HG03354 (cell line): ENCODE measurements around the gene CHCHD1.
A peak's percentile ranks its signal among the peaks of the same experiment; 100 is the strongest.
"Not testable (repeated sequence)": the region's sequence is repeated elsewhere in the genome, so short reads cannot be mapped to it uniquely, and the experiment has no call there.

ENCODE experiments used
- ATAC-seq: cut with Tn5 transposase; IDR thresholded peaks from one replicate; pipeline ENCODE4 v1.9.1; 2021; ENCODE audit warnings: mild to moderate bottlenecking; ENCODE audit not compliant: unreplicated experiment, poor library complexity, severe bottlenecking

The CHCHD1 gene

DNA sequence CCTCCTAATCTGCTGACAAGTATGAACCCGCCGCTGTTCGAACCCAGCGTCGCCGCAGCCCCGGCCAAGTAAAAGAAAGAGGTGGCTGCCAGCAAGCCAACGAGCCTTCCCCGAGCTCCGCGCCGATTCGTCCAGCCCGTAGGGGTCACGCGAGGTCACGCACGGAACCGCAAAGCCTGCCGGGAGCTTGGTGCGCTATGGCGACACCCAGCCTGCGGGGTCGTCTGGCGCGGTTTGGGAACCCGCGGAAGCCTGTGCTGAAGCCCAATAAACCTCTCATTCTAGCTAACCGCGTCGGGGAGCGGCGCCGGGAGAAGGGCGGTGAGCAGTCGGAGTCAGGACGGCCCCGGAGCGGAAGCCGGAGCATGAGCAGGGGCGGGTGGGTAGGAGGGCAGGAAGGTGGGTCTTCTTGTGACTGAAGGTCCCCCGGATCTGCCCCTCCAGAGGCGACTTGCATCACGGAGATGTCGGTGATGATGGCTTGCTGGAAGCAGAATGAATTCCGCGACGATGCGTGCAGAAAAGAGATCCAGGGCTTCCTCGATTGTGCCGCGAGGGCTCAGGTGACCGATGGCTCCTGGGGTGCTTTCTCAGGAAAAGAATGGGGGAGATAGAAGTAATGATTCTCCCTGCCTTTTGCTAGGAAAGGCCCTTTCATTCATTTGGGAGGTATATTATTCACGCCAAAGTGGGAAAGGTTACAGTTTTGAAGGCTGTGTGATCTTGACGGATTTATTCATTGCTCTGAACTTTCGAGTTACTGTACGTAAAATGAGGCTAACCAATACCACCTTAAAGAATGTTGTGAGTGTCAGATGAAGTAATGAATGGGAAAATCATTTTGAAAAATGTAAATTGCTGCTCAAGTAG lies at the start of gene CHCHD1:
TSS of gene CHCHD1 (plus strand) at position 170 of the 870 bp plus-strand sequence. CDS start at position 198, 28 bp downstream.
- peak; percentile 61 for ATAC-seq

DNA sequence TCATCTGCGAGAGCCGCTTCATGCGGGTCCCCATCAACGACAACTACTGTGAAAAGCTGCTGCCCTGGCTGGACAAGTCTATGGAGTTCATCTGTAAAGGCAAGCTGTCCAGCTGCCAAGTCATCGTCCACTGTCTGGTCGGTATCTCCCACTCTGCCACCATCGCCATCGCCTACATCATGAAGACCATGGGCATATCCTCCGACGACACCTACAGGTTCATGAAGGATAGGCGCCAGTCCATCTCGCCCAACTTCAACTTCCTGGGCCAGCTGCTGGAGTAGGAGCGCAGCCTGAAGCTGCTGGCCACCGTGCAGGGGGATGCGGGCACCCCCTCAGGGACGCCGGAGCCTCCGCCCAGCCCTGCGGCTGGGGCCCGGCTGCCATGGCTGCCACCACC lies 49.4 kb upstream of the CHCHD1 start:
- no peak for ATAC-seq

DNA sequence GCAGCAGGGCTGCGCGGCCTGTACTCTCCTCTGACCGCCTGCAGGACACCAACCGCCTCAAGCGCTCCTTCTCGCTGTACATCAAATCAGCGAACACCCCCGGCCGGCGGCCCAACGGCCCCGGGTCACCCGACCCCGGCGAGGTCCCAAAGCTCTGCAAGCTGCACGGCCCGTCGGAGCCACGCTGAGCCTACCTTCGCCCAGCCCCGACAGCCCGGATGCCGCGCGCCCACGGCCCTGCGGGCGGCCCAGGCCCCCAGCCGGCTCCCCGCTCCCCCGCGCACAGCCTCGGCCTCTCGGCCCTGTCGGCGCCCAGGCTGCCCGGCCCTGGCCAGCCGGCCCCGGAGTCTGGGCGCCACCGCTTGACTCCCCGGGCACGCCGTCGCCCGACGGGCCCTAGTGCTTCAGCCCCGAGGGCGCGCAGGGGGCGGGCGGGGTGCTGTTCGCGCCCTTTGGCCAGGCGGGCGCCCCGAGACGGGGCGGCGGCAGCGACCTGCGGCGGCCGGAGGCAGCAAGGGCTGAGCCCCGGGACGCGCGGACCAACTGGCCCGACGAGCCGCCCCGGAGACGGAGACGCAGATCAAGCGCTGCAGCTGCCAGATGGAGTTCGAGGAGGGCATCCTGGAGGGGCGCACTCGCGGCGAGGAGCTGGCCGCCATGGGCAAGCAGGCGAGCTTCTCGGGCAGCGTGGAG lies 48.8 kb upstream of the CHCHD1 start:
- no peak for ATAC-seq

DNA sequence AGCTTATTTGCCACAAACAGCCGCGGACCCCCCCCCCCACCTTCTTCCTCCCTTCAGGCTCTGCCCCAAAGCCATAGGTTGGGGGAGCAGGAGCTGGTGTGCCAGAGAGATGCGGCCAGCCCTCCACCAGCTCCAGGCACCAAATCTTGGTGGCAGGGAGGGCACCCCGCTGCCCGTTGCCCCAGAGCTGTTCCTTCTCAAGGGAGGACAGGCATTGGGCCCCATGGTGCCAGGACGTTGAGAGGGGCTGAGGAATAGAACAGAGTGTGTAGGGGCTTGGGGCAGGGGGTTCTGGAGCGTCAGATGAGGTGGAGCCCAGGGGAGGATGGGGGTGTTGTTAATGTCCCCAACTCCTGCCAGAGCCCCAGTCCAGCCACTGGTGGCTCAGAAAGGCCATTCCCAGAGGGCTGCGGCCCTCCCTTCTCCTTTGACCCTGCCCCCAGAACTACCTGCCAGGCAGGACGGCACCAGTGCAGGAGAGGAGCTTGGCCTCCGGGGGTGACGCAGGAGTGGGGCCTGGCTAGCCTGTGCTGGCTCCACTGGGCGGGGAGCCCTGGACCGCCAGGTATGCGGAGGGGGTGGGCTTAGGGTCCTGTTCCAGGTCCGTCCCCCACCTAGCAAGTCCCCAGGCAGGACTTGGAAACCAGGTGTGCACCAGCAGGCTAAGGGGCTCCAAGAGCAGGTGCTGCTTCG lies 47.7 kb upstream of the CHCHD1 start:
- ATAC-seq = no peak

DNA sequence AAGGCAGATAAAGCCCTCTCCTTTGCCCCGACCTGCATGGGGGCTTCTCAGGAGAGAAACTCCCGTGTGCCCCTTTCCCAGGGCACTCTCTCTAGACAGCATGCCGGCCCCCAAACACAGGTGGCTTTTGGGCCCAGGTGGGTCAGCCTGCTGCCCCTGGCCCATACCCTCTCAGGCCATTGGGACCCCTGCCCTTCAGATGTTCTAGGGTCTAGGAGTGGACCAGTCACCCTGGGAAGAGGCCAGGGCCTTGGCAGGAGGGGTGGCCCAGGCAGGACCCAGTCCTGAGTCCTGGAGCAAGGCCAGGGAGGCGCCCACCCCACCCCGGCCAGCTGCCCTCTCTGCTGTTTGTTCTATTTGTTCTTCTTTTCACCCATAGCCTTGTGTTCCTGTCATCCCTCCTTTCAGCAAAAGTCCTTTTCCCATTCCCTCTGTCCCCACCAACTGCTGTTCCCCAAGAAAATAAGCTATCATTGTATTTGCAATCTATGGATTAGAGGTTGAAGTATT lies 47.0 kb upstream of the CHCHD1 start:
- no peak for ATAC-seq

DNA sequence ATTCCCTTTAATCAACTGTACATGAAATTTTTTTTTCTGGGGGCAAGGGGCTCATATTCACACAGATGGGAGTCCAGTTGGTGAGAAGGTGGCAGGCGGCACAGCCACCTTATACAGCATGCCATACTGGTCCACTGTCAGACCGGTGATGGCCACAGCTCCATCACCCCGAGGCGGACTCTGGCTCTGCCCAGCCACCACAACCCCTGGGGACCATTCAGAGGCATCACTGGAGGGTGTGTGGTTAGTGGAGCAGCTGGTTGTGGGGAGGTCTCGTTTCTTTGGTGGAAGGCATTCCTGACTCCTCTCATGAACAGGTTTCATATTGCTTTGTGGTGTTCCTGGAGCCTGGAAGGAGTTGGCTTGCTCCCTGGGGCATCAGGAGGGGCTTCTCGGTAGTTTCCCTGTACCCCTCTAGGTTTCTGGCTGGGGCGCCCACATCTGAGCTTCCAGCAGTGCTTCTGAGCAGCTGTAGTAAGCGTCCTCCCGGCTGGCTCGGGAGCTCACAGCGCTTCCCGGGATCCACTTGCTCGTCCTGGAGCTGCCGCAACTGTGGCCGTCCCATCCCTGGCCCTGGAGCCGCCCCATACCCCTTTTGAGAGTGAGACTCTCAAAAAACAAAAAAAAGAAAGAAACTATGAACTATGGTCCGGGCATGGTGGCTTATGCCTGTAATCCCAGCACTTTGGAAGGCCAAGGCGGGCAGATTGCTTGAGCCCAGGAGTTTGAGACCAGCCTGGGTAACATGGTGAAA lies 41.2 kb upstream of the CHCHD1 start:
- not testable (repeated sequence) for ATAC-seq

DNA sequence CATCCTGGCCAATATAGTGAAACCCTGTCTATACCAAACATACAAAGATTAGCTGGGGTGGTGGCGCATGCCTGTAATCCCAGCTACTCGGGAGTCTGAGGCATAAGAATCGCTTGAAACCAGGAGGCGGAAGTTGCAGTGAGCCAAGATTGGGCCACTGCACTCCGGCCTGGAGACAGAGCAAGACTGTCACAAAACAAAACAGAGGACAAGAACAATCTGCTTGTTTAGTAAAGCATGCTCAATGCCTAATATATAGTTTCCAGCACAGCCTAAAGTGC lies 39.5 kb upstream of the CHCHD1 start:
- ATAC-seq = no peak

DNA sequence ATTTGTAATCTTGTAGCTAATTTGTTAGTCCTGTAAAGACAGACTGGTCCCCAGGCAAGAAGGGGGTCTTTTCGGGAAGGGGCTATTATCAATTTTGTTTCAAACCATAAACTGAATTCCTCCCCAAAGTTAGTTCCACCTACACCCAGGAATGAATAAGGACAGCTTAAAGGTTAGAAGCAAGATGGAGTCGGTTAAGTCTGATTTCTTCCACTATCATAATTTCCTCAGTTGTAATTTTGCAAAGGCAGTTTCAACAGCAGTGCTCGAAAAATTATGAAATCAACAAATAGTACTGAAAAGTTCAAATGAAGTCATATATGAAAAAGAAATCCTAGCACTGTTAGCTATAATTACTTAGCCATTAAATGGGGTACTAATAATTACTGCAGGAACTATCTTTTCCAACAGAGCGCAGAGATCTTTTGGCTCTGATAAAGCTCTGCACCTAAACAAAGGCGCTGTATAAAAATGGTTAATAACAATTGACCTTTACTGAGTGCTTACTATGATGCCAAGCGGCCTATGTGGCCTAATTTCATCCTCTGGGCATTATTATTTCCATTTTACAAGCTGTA lies 38.4 kb upstream of the CHCHD1 start:
- ATAC-seq = no peak

DNA sequence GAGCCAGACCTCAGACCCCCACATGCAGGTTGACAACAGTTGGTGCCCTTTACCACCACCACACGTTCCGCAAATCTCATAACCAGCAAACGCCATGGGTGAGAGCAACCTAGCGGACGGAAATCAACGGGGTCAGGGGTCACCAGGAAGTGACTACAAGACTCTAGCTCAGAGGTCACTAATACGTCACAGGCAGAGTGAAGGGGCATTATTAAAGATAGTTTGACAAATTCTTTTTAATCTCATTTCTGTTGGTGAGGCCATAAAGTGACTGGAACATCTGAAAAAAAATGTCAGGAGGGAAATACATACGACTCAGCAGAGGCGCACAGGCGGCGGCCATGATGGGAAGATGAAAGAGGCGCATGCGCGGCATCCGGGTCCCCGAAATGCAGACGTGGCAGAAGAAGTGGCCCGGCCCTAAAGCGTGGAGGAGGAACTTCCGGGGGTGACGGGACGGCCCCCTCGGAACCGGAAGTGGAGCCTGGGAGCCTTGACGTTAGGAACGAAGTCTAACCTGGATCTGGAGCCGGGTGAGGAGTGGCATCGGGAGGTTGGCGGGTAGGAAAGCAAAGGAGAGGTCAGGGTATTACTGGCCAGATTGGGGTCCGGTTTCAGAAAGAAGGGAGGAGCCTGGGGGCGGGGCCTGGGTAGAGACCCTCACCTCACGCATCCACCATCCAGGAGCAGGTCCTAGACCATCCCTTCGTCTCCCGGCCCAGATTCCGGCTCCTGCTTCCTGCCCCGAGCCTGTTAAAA lies 37.8 kb upstream of the CHCHD1 start, which contains the start of gene SEC24C:
TSS of gene SEC24C (plus strand) at position 468 of the 759 bp plus-strand sequence. CDS start 2,461 bp downstream, outside the sequence.
- ATAC-seq = peak; percentile 90

DNA sequence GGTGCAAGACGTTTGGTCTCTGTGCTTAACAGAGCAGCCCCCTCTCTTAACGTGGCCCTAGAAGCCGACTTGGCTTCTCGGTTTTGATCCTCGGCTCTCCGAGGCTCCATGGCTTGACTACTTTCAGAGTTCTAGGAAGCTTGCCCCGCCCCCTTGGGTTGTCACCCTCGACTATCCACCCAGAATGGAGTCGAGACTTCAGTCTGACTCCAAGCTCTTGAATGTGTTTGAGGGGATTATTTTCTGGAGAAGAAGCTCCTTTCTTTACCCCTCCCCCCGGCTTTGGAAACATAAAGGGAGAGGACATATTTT lies 37.2 kb upstream of the CHCHD1 start:
- peak; percentile 40 for ATAC-seq

DNA sequence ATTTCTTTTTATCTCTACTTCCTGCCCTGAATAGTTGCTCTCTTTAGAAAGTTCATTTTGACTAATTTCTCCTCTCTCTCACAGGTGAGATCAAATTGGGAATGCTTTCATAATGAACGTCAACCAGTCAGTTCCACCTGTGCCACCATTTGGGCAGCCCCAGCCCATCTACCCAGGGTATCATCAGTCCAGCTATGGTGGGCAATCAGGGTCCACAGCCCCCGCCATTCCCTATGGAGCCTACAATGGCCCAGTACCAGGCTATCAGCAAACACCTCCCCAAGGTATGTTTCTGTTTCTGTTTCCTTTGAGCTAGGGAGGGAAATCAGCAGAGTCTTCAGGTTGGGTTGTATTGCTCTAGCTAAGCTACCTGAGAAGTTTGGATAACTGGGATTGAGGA lies 35.1 kb upstream of the CHCHD1 start:
- no peak for ATAC-seq

DNA sequence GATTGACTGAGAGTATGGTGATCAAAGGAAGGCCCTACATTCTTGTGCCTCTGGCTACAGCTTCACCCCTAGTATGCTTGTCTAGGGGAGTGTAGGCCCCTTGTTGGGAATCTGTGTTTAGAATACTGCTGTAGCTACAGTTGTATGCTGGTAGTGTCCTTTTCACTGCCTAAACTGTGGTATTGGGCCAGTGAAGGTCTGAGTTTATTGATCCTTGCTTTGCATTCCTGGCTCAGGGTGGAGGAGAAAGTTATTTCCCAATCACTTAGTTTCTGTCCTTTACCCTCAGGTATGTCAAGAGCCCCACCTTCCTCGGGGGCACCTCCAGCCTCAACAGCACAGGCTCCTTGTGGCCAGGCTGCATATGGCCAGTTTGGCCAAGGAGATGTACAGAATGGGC lies 31.0 kb upstream of the CHCHD1 start:
- no peak for ATAC-seq

DNA sequence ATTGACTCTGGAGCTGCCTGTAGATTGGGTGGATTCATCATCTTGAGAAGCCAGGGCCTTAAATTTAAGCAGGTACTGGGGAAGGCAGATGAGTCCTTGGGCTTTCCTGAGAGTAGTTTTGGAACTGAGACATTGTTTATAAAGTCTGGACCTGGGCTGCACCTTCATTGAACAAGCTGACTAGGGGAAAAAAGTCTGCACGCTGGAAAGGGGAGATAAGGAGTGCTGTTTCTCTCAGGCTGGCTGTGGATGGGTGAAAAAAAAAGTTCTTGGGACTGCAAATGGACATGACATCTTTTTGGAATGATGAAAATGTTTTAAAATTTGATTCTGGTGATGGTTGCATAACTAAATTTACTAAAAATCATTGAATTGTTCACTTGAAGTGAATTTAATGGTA lies 25.7 kb upstream of the CHCHD1 start:
- ATAC-seq = no peak

DNA sequence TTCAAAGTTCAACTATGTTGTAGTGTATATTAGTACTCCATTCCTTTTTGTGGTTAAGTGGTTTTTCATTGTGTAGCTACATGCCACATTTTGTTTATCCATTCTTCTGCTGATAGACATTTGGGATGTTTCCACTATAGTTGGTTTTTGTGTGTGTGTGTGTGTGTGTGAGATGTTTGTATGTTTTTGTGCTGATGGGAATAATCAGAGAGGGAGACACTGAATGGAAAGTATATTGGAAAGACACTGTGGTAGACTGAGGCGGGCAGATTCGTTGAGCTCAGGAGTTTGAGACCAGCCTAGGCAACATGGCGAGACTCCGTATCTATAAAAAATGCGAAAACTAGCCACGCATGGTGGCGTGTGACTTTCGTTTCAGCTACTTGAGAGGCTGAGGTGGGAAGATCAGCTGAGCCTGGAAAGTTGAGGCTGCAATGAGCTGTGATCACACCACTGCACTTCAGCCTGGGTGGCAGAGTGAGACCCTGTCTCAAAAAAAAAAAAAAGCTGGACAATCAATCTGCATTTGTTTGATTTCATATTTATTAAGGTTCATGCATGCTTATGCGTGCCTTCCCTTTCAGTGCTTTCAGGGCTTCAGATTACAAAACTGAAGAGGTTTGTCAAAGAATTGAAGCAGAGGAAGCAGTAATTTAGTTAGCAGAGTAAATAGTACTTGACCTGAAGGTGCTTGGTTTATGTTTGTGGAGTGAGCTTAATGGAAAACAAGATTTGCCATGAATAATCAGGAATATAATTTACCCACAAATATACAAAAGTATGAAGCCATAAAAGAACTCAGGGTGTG lies 22.9 kb upstream of the CHCHD1 start:
- no peak for ATAC-seq

DNA sequence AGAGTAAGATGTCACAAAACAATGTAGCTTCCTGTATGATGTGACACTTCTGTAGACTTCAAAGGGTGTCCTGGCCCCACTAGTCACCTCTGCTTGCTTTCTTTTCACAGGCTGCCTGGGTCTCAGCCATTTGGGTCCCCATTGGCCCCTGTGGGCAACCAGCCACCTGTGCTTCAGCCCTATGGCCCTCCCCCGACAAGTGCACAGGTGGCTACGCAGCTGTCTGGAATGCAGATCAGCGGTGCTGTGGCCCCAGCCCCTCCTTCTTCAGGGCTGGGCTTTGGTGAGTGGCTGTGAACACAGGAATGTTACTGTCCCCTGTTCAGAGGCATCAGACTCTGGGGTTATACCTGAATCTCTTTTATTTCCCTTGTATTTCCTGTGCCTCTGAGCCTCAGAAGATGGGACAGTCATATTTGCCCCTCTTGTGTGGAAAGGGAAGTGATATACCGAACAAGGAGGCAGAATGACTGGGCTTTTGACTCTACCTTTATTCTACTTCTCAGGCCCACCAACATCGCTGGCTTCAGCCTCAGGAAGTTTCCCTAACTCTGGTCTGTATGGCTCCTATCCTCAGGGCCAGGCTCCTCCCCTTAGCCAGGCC lies 22.2 kb upstream of the CHCHD1 start:
- ATAC-seq = no peak

DNA sequence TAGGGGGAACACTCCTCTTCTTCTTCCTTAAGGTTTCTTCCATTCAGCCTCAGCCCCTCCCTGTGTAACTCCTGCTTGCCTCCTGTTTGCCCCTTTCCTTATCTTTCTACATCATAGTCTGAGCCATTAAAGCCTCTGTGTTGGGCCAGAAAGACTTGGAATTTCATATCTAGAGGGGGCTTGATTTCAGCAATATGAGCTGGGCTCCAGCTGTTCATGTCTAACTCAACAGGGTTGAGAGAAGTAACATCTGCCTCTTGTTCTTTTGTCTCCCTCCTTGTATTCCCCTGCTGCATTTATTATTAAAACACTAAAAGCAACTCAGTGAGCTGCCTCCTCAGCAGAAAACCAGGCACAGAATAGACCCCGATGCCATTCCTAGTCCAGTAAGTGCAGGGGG lies 20.1 kb upstream of the CHCHD1 start:
- ATAC-seq = no peak

DNA sequence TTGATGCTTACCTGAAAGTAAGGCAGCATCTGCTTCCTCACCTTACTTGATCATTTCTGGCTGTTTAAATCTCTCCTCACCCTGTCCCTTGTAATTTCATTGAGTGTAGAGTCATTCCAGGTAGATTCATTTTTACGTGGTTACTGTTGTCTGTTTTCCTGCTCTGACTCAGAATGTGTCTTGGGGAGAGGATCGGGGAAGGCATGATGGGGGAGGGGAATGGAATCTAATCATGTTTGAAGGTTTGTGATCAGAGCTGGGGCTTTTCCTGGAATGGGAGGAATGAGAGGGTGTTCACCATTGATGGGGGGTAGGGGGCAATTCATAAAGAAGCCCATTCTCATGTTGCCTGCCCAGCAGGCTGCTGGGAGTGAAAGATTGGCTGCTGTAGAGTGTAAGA lies 18.9 kb upstream of the CHCHD1 start:
- ATAC-seq = no peak

DNA sequence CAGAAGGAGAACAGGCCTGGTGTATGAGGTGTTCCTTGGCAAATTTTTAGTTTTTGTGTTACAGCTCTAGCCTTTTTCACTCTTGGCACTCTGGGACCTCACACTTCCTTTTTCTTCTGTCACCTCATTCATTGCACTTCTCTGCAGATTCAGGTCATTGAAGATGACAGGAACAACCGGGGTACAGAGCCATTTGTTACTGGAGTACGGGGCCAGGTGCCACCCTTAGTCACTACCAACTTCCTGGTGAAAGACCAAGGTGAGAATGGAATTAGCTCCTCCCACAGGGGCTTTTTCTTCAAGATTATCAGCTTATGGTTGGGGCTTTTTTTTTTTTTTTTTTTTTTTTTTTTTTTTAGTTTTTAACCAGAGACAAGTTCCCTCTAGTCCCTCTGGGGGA lies 18.5 kb upstream of the CHCHD1 start:
- ATAC-seq = no peak
